SK-N-SH treated with all-trans-retinoic acid at 6 μM for 48 hours (cell line): Measurements from ENCODE around the gene ANKRD45.
"Not testable (repeated sequence)": the region's sequence is repeated elsewhere in the genome, so short reads cannot be mapped to it uniquely, and the experiment has no call there.

ENCODE experiments used
- ATAC-seq: fragments of 200-7000 bp; cut with Tn5 transposase; 3 replicates; pipeline ENCODE4 v1.9.1; 2020; ENCODE audit warnings: mild to moderate bottlenecking, moderate library complexity
- CSDC2 ChIP-seq: fragments of 250-450 bp; sonication (Bioruptor Pico); IDR thresholded peaks from 2 replicates; pipeline ENCODE4 v1.5.0; 2020; ENCODE audit warnings: mild to moderate bottlenecking, moderate library complexity
- CSRNP3 ChIP-seq: fragments of 250-450 bp; sonication (Bioruptor Pico); IDR thresholded peaks from 2 replicates; pipeline ENCODE4 v1.5.1; 2021; ENCODE audit warnings: mild to moderate bottlenecking, moderate library complexity
- ESRRG ChIP-seq: fragments of 250-450 bp; sonication (Bioruptor Pico); IDR thresholded peaks from 2 replicates; pipeline ENCODE4 v1.6.1; 2021; ENCODE audit warnings: mild to moderate bottlenecking
- GLIS3 ChIP-seq: fragments of 250-450 bp; sonication (Bioruptor Pico); IDR thresholded peaks from 2 replicates; pipeline ENCODE4 v1.5.0; 2020; ENCODE audit warnings: mild to moderate bottlenecking, moderate library complexity
- ISL1 ChIP-seq: fragments of 250-450 bp; sonication (Bioruptor Pico); IDR thresholded peaks from 2 replicates; pipeline ENCODE4 v2.1.2; 2022; ENCODE audit warnings: mild to moderate bottlenecking, moderate library complexity
- OSR1 ChIP-seq: fragments of 250-450 bp; sonication (Bioruptor Pico); IDR thresholded peaks from 2 replicates; pipeline ENCODE4 v1.8.0; 2022; ENCODE audit warnings: moderate library complexity, mild to moderate bottlenecking, inconsistent platforms
- PATZ1 ChIP-seq: fragments of 250-450 bp; sonication (Bioruptor Pico); IDR thresholded peaks from 2 replicates; pipeline ENCODE4 v1.8.0; 2020; ENCODE audit warnings: mild to moderate bottlenecking, moderate library complexity, borderline replicate concordance
- PPARA ChIP-seq: fragments of 250-450 bp; sonication (Bioruptor Pico); IDR thresholded peaks from 2 replicates; pipeline ENCODE4 v1.5.0; 2020; ENCODE audit warnings: mild to moderate bottlenecking, borderline replicate concordance
- RARB ChIP-seq: fragments of 250-450 bp; sonication (Bioruptor Pico); IDR thresholded peaks from 2 replicates; pipeline ENCODE4 v1.8.0; 2021; ENCODE audit warnings: mild to moderate bottlenecking, moderate library complexity
- SNAI2 ChIP-seq: fragments of 250-450 bp; sonication (Bioruptor Pico); IDR thresholded peaks from 2 replicates; pipeline ENCODE4 v1.5.0; 2020; ENCODE audit warnings: mild to moderate bottlenecking, moderate library complexity
- TCF4 ChIP-seq: fragments of 250-450 bp; sonication (Bioruptor Pico); IDR thresholded peaks from 2 replicates; pipeline ENCODE4 v1.8.0; 2021; ENCODE audit warnings: mild to moderate bottlenecking, moderate library complexity, borderline replicate concordance
- TOX ChIP-seq: fragments of 250-450 bp; sonication (Bioruptor Pico); IDR thresholded peaks from 2 replicates; pipeline ENCODE4 v1.8.0; 2021; ENCODE audit warnings: mild to moderate bottlenecking, moderate library complexity, borderline replicate concordance
- ZC3H10 ChIP-seq: fragments of 250-450 bp; sonication (Bioruptor Pico); IDR thresholded peaks from 2 replicates; pipeline ENCODE4 v1.5.1; 2021; ENCODE audit warnings: mild to moderate bottlenecking, moderate library complexity
- ZFP3 ChIP-seq: fragments of 250-450 bp; sonication (Bioruptor Pico); IDR thresholded peaks from 2 replicates; pipeline ENCODE4 v1.5.0; 2020; ENCODE audit warnings: mild to moderate bottlenecking, moderate library complexity
- ZFP30 ChIP-seq: fragments of 450-650 bp; formaldehyde crosslinking; IDR thresholded peaks from 2 replicates; pipeline ENCODE4 v1.5.0; 2022; ENCODE audit warnings: mild to moderate bottlenecking, moderate library complexity
- ZNF70 ChIP-seq: fragments of 450-650 bp; formaldehyde crosslinking; IDR thresholded peaks from 2 replicates; pipeline ENCODE4 v1.5.0; 2020; ENCODE audit warnings: mild to moderate bottlenecking, moderate library complexity

The ANKRD45 gene

GRCh38 chr1:173693238-173693637 is 23.6 kb upstream of the ANKRD45 start:
- ATAC-seq: no peak
- TF ChIP-seq ESRRG (CRISPR knock-in tag) (no peak), TCF4 (no peak), TOX (CRISPR knock-in tag) (no peak), ZFP30 (no peak)

- ATAC-seq: no peak
- TF ChIP-seq PATZ1 (CRISPR knock-in tag): no peak
- TF ChIP-seq ESRRG (CRISPR knock-in tag): no peak
- TF ChIP-seq ZNF70 (CRISPR knock-in tag): no peak
- TF ChIP-seq ISL1 (CRISPR knock-in tag): no peak
Measured at GRCh38 chr1:173688300-173688699, 18.6 kb upstream of the ANKRD45 start.

GRCh38 chr1:173685121-173685520 is 15.5 kb upstream of the ANKRD45 start:
- not testable (repeated sequence) for ATAC-seq

GRCh38 chr1:173683838-173684237 is 14.2 kb upstream of the ANKRD45 start:
- ATAC-seq: not testable (repeated sequence)

- ATAC-seq: no peak
Measured at GRCh38 chr1:173682184-173682583, 12.5 kb upstream of the ANKRD45 start.

GRCh38 chr1:173680152-173680551 is 10.5 kb upstream of the ANKRD45 start:
- ATAC-seq: not testable (repeated sequence)

More at GRCh38 chr1:173682184-173682583, 12.5 kb upstream of the ANKRD45 start:
- TF ChIP-seq RARB (CRISPR knock-in tag) (no peak), PATZ1 (CRISPR knock-in tag) (no peak), CSDC2 (CRISPR knock-in tag) (no peak), ZC3H10 (no peak), TCF4 (no peak), CSRNP3 (CRISPR knock-in tag) (no peak), TOX (CRISPR knock-in tag) (no peak), SNAI2 (no peak), ZFP30 (no peak), ESRRG (CRISPR knock-in tag) (no peak), PPARA (CRISPR knock-in tag) (no peak), ZNF70 (CRISPR knock-in tag) (no peak), ISL1 (CRISPR knock-in tag) (no peak), ZFP3 (CRISPR knock-in tag) (no peak), GLIS3 (no peak), OSR1 (no peak)

- ATAC-seq: not testable (repeated sequence)
Measured at GRCh38 chr1:173674496-173674895, 4.8 kb upstream of the ANKRD45 start.

- ATAC-seq: peak; percentile 26; the same call in 2 of the 3 replicates
- TF ChIP-seq OSR1 (0 out of 2 replicates have a peak, but pooled peaks have one; percentile 45), ESRRG (CRISPR knock-in tag) (no peak)
Measured at GRCh38 chr1:173666646-173667045, 3.0 kb downstream of the ANKRD45 start.

GRCh38 chr1:173663159-173663558 is 6.5 kb downstream of the ANKRD45 start:
- no peak for ATAC-seq
- TF ChIP-seq TCF4 (no peak), SNAI2 (no peak)
